Astrocyte (in vitro differentiated cells and primary cell): ENCODE measurements around the gene AKAP14. TPM values are rescaled to one million over a fixed set of nuclear protein-coding genes. Genes with fewer than 3 reads are reported as not detected.

ENCODE experiments used
- DNase-seq: peaks from one replicate; pipeline ENCODE4 v3.0.0-alpha.2; 2010; ENCODE audit warnings: low read depth
- FAIRE-seq: peaks from 2 replicates; lab custom pipeline; 2011; peaks lifted over from hg19 to GRCh38; lab: Jason Lieb, UNC
- H2AFZ ChIP-seq: 2 replicates; pipeline ENCODE4 v1.6.0; 2012; ENCODE audit warnings: low read depth, low read length, inconsistent platforms
- H3K27ac ChIP-seq: 2 replicates; pipeline ENCODE4 v1.5.1; 2011; ENCODE audit warnings: low read depth, low read length, inconsistent platforms
- H3K27me3 ChIP-seq: 2 replicates; pipeline ENCODE4 v1.6.0; 2011; ENCODE audit warnings: low read length, inconsistent platforms; ENCODE audit not compliant: insufficient read depth
- H3K36me3 ChIP-seq: 2 replicates; pipeline ENCODE4 v1.5.1; 2011; ENCODE audit warnings: low read length, inconsistent platforms; ENCODE audit not compliant: insufficient read depth
- H3K4me1 ChIP-seq: 2 replicates; pipeline ENCODE4 v1.5.1; 2011; ENCODE audit warnings: low read length, inconsistent platforms; ENCODE audit not compliant: insufficient read depth
- H3K4me2 ChIP-seq: 2 replicates; pipeline ENCODE4 v1.6.0; 2012; ENCODE audit warnings: low read length, inconsistent platforms
- H3K4me3 ChIP-seq: 2 replicates; pipeline ENCODE4 v1.5.1; 2011; ENCODE audit warnings: low read depth, mild to moderate bottlenecking, low read length, inconsistent platforms; ENCODE audit not compliant: insufficient read depth
- H3K79me2 ChIP-seq: 2 replicates; pipeline ENCODE4 v1.6.0; 2012; ENCODE audit warnings: mild to moderate bottlenecking, low read length, inconsistent platforms; ENCODE audit not compliant: insufficient read depth
- H3K9ac ChIP-seq: 2 replicates; pipeline ENCODE4 v1.6.0; 2012; ENCODE audit warnings: mild to moderate bottlenecking, low read length, inconsistent platforms
- H3K9me3 ChIP-seq: 2 replicates; pipeline ENCODE4 v1.5.1; 2012; ENCODE audit warnings: low read depth, mild to moderate bottlenecking, low read length, inconsistent platforms; ENCODE audit not compliant: insufficient read depth
- H4K20me1 ChIP-seq: 2 replicates; pipeline ENCODE4 v1.6.0; 2012; ENCODE audit warnings: low read length, inconsistent platforms; ENCODE audit not compliant: insufficient read depth
- H3K27ac Mint-ChIP-seq: one replicate; pipeline ENCODE4 v1.8.0; 2021; ENCODE audit warnings: mild to moderate bottlenecking, mixed read lengths; ENCODE audit not compliant: unreplicated experiment
- H3K27me3 Mint-ChIP-seq: one replicate; pipeline ENCODE4 v1.8.0; 2021; ENCODE audit warnings: low read depth, mixed read lengths; ENCODE audit not compliant: unreplicated experiment
- H3K36me3 Mint-ChIP-seq: one replicate; pipeline ENCODE4 v1.8.0; 2021; ENCODE audit warnings: low read depth, mixed read lengths; ENCODE audit not compliant: unreplicated experiment
- H3K4me1 Mint-ChIP-seq: one replicate; pipeline ENCODE4 v1.8.0; 2021; ENCODE audit warnings: low read depth, mixed read lengths; ENCODE audit not compliant: unreplicated experiment
- H3K4me3 Mint-ChIP-seq: one replicate; pipeline ENCODE4 v1.8.0; 2021; ENCODE audit warnings: mild to moderate bottlenecking, moderate library complexity, mixed read lengths; ENCODE audit not compliant: unreplicated experiment
- H3K9me3 Mint-ChIP-seq: one replicate; pipeline ENCODE4 v1.8.0; 2021; ENCODE audit warnings: mild to moderate bottlenecking, mixed read lengths; ENCODE audit not compliant: unreplicated experiment
- CTCF ChIP-seq: IDR thresholded peaks from 2 replicates; pipeline ENCODE4 v1.5.1; 2011; ENCODE audit warnings: low read depth, mild to moderate bottlenecking, inconsistent platforms, low read length, moderate library complexity; ENCODE audit not compliant: insufficient read depth
- EZH2 ChIP-seq: IDR thresholded peaks from 2 replicates; pipeline ENCODE4 v1.6.1; 2012; ENCODE audit warnings: mild to moderate bottlenecking, low read length, inconsistent platforms; ENCODE audit not compliant: insufficient read depth
- total RNA-seq: library from RNA; stranded (reverse); gene quantifications from 2 replicates; pipeline ENCODE4 v1.2.1, GENCODE V29; 2021

Gene AKAP14
- total RNA-seq, 1 donor from 2014 or later = not detected

GRCh38 chrX:119871599-119872395 is 23.9 kb upstream of the AKAP14 start, which contains the start of the genes NDUFA1 and RNF113A:
TSS of gene NDUFA1 (plus strand) at chrX:119871832. CDS start at chrX:119871912, 80 bp downstream.
TSS of gene RNF113A (minus strand) at chrX:119871733. CDS start at chrX:119871613, 120 bp downstream.
- no peak for FAIRE-seq
- peak within 1 kb of the TSS; percentile 97 for H3K27ac Mint-ChIP-seq
- no peaks in the 10 kb centered on the region for H3K9me3 Mint-ChIP-seq
- no peaks in the 10 kb centered on the region for H3K36me3 Mint-ChIP-seq
- H3K36me3 ChIP-seq = peaks cover 3% of the 10 kb centered on the region
- no peaks in the 10 kb centered on the region for H3K9me3 ChIP-seq
- peak; percentile 68 for DNase-seq
- peak within 1 kb of the TSS; percentile 98 for H3K4me3 Mint-ChIP-seq
- H4K20me1 ChIP-seq = no peaks in the 10 kb centered on the region
- peak within 1 kb of the TSS; percentile 90 for H3K4me2 ChIP-seq
- H3K79me2 ChIP-seq = peaks cover 43% of the 10 kb centered on the region
- no peaks in the 10 kb centered on the region for H3K27me3 ChIP-seq
- H3K4me1 Mint-ChIP-seq = peaks cover 8% of the 10 kb centered on the region
- peak within 1 kb of the TSS; percentile 76 for H2AFZ ChIP-seq
- peak within 1 kb of the TSS; percentile 89 for H3K27ac ChIP-seq
- no peaks in the 10 kb centered on the region for H3K27me3 Mint-ChIP-seq
- H3K4me1 ChIP-seq = peaks cover 4% of the 10 kb centered on the region
- H3K4me3 ChIP-seq = peak within 1 kb of the TSS; percentile 80
- H3K9ac ChIP-seq = peak within 1 kb of the TSS; percentile 95
- TF ChIP-seq EZH2 (no peak), CTCF (no peak)

- Histone ChIP-seq H3K27me3 (no peaks in the 10 kb centered on the region), H3K27ac (no peak overlapping the region), H3K4me3 (no peak overlapping the region), H3K79me2 (peaks cover 3% of the 10 kb centered on the region), H3K36me3 (peaks cover 3% of the 10 kb centered on the region), H3K4me2 (no peak overlapping the region), H4K20me1 (no peaks in the 10 kb centered on the region), H3K9ac (no peak overlapping the region), H3K4me1 (no peaks in the 10 kb centered on the region), H2AFZ (no peak overlapping the region), H3K9me3 (no peaks in the 10 kb centered on the region)
- no peak for TF ChIP-seq CTCF
- TF ChIP-seq EZH2 = no peak
- Mint-ChIP-seq H3K4me1 (no peaks in the 10 kb centered on the region), H3K27me3 (no peaks in the 10 kb centered on the region), H3K27ac (no peak overlapping the region), H3K36me3 (peaks cover 2% of the 10 kb centered on the region), H3K4me3 (no peak overlapping the region), H3K9me3 (no peaks in the 10 kb centered on the region)
- DNase-seq = no peak
- FAIRE-seq = no peak
Observed at GRCh38 chrX:119878740-119879139, 17.0 kb upstream of the AKAP14 start.

- H3K4me3 ChIP-seq = no peak overlapping the region
- no peak overlapping the region for H3K27ac ChIP-seq
- no peak overlapping the region for H3K4me2 ChIP-seq
- no peak overlapping the region for H2AFZ ChIP-seq
- H3K9me3 Mint-ChIP-seq = no peaks in the 10 kb centered on the region
- H3K4me1 ChIP-seq = no peaks in the 10 kb centered on the region
- no peaks in the 10 kb centered on the region for H3K4me1 Mint-ChIP-seq
- H4K20me1 ChIP-seq = no peaks in the 10 kb centered on the region
- H3K9ac ChIP-seq = no peak overlapping the region
- no peak overlapping the region for H3K27ac Mint-ChIP-seq
- H3K27me3 Mint-ChIP-seq = no peaks in the 10 kb centered on the region
- peaks cover 2% of the 10 kb centered on the region for H3K36me3 Mint-ChIP-seq
- H3K79me2 ChIP-seq = no peaks in the 10 kb centered on the region
- no peaks in the 10 kb centered on the region for H3K9me3 ChIP-seq
- peaks cover 3% of the 10 kb centered on the region for H3K36me3 ChIP-seq
- DNase-seq (no peak), FAIRE-seq (no peak)
- no peak overlapping the region for H3K4me3 Mint-ChIP-seq
- TF ChIP-seq CTCF = no peak
- TF ChIP-seq EZH2 = no peak
- H3K27me3 ChIP-seq = no peaks in the 10 kb centered on the region
Observed at GRCh38 chrX:119880076-119880475, 15.6 kb upstream of the AKAP14 start.
